Measurements from ENCODE around the gene NKAIN4.
A peak's percentile ranks its signal among the peaks of the same experiment; 100 is the strongest.
"Not testable (repeated sequence)": the region's sequence is repeated elsewhere in the genome, so short reads cannot be mapped to it uniquely, and the experiment has no call there.

Gene NKAIN4

GRCh38 chr20:63225082-63225454 is 29.2 kb downstream of the NKAIN4 start:
- ChIA-PET CTCF (interaction anchor here (1.6 to 6.9 kb wide), 10 partner anchors 11 to 157 kb away, joined by 3 to 142 read pairs (median 61); partner anchors contain the start of genes ARFGAP1, BIRC7, COL20A1 and NKAIN4), POLR2A (no interaction called here)
- no peak for TF ChIP-seq CTCF (IDR thresholded peaks at IDR 0.05; ENCODE audit: insufficient read depth, low read length, missing control alignments)
- no peak overlapping the region for H3K4me3 ChIP-seq (ENCODE audit: low read depth, low read length)
- no peak for DNase-seq (ENCODE audit: low read depth, low spot score)

- peak; percentile 18 for TF ChIP-seq CTCF (IDR thresholded peaks at IDR 0.05; ENCODE audit: insufficient read depth, low read length, missing control alignments)
- ChIA-PET CTCF (interaction anchor here (1.0 to 6.9 kb wide), 25 partner anchors 11 to 312 kb away, joined by 3 to 142 read pairs (median 10); partner anchors contain the start of genes ARFGAP1, BIRC7, COL20A1 and NKAIN4), POLR2A (interaction anchor here (0.8 to 1.8 kb wide), 4 partner anchors 8 to 84 kb away, joined by 3 to 6 read pairs (median 4); partner anchors contain the start of gene ARFGAP1)
- no peak overlapping the region for H3K4me3 ChIP-seq (ENCODE audit: low read depth, low read length)
- no peak for DNase-seq (ENCODE audit: low read depth, low spot score)
These were observed 29.7 kb downstream of the NKAIN4 start for GRCh38 chr20:63224412-63225081.

DNA sequence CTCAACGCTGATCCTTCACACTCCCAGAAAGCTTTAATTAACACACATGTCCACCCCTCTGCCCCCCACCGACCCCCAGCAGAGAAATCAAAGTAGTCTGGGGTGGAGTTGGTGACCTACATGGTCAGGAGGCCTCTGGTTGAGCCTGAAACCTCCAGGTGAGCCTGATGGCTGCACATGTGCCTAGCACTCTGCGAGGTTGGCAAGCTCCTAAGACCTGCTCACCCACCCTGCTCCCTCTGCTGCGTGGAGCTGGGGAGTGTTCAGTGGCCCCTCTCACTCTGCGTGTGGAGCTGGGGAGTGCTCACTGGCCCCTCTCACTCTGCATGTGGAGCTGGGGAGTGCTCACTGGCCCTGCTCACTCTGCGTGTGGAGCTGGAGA is 30.4 kb downstream of the NKAIN4 start:
- POLR2A ChIA-PET, result interaction anchor here (0.8 to 1.8 kb wide), 5 partner anchors 9 to 85 kb away, joined by 3 to 6 read pairs (median 4); partner anchors contain the start of gene ARFGAP1
- H3K4me3 ChIP-seq (ENCODE audit: low read depth, low read length), result no peak overlapping the region
- CTCF ChIA-PET, result interaction anchor here (0.8 to 6.9 kb wide), 38 partner anchors 11 to 897 kb away, joined by 3 to 142 read pairs (median 6); partner anchors contain the start of genes ARFGAP1, BIRC7, COL20A1 and NKAIN4
- no peak for TF ChIP-seq CTCF (IDR thresholded peaks at IDR 0.05; ENCODE audit: insufficient read depth, low read length, missing control alignments)
- DNase-seq (ENCODE audit: low read depth, low spot score), result no peak

DNA sequence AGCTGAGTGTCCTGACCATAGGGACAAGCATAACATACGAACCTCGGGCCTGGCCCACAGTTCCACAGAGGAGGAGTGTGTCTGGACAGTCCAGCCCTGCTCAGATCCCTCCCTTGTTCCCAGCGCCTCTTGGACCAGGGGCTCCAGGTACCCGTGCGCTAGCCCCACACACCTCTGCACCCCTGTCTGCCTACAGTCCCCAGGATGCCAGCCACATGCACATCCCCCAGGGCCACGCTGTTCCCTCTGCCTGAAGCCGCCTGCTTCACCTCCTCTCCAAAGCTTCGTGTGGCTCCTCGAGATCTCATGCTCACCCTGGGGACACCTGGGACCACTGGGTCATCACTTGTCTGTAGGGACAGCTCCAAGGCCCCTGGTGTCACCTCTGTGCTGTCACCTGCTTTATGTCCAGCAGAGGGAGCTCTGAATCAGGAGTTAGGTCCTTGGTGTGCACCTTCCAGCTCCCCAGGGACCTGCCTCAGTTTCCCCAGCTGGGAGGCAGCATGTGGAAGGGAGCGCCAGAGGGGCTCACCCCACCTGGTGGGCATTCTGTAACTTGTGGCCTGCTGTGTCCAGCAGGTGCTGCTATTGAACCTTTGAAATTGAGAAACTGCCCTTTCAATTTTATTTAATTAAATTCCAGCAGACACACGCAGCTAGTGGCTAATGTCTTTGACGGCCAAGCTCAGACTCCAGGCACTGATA is 31.0 kb downstream of the NKAIN4 start:
- peak; percentile 70 for TF ChIP-seq CTCF (IDR thresholded peaks at IDR 0.05; ENCODE audit: insufficient read depth, low read length, missing control alignments)
- POLR2A ChIA-PET, result interaction anchor here (1.1 to 1.8 kb wide), 4 partner anchors 9 to 86 kb away, joined by 3 to 6 read pairs (median 4); partner anchors contain the start of gene ARFGAP1
- DNase-seq (ENCODE audit: low read depth, low spot score), result no peak
- no peak overlapping the region for H3K4me3 ChIP-seq (ENCODE audit: low read depth, low read length)
- CTCF ChIA-PET, result interaction anchor here (0.8 to 6.9 kb wide), 40 partner anchors 10 to 898 kb away, joined by 3 to 142 read pairs (median 6); partner anchors contain the start of genes ARFGAP1, BIRC7, COL20A1 and NKAIN4

DNA sequence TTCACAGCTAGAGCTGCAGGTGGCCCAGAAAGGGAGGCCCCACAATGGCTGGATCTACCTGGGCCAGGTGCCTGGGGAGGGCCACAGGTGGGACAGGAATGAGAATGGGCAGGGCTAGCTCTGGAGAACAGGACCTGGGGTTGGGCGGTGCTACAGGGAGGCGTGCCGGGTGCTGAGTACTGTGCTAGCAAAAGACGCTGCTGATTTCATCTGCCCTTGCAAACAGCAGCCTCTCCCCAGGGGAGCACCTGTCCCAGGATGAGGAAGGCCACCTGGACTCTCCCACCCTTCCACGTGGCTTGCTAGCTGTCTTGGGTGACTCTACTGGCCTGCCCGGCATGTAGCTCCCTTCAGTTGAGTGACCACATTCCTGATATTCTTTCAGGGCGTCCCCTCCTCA is 31.7 kb downstream of the NKAIN4 start:
- H3K4me3 ChIP-seq (ENCODE audit: low read depth, low read length), result no peak overlapping the region
- no peak for DNase-seq (ENCODE audit: low read depth, low spot score)
- no peak for TF ChIP-seq CTCF (IDR thresholded peaks at IDR 0.05; ENCODE audit: insufficient read depth, low read length, missing control alignments)
- POLR2A ChIA-PET, result no interaction called here
- CTCF ChIA-PET, result interaction anchor here (1.0 to 6.9 kb wide), 23 partner anchors 9 to 159 kb away, joined by 3 to 142 read pairs (median 17); partner anchors contain the start of genes ARFGAP1, BIRC7, COL20A1 and NKAIN4

DNA sequence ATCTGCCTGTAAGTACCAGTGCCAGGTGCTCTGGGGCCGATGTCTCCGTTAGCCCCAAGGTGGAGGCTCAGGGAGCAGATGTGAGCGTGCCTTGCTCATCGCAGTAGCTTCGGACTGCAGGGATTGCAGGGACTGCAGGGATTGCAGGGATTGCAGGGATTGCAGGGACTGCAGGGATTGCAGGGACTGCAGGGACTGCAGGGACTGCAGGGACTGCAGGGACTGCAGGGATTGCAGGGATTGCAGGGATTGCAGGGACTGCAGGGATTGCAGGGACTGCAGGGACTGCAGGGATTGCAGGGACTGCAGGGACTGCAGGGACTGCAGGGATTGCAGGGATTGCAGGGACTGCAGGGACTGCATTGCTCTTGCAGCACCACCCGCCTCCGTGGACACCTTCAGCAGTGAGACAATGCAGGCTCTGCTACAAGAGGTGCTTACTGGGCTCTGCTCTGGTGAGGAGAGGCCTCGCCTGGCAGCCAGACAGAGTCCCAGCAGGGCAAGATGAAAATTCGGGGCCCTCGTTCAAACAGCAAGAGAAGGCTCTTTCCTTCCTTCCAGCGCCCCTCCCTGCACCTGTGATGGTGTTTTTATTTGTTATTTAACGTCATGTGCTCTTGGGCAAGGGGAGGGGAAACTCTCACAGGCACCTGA is 32.7 kb downstream of the NKAIN4 start:
- CTCF ChIA-PET, result interaction anchor here (0.9 to 1.7 kb wide), 4 partner anchors 9 to 88 kb away, joined by 3 to 13 read pairs (median 5); partner anchors contain the start of gene COL20A1
- DNase-seq (ENCODE audit: low read depth, low spot score); POLR2A ChIA-PET; H3K4me3 ChIP-seq (ENCODE audit: low read depth, low read length): not testable (repeated sequence)

Data from AG04449 (cell line).